Testis (tissue), 3 donors: ENCODE results near the gene ITPKB. TPM values are rescaled to one million over a fixed set of nuclear protein-coding genes. Genes with fewer than 3 reads are reported as not detected.

ENCODE experiments used
- DNase-seq: peaks from one replicate; pipeline ENCODE4 v3.0.0-alpha.2; 2019
- H3K27ac ChIP-seq, 2 donors: fragments of 200-600 bp; sonication (generic); one replicate each; pipeline ENCODE4 v1.5.1; 2019
- H3K27me3 ChIP-seq: fragments of 200-600 bp; sonication (generic); one replicate; pipeline ENCODE4 v1.5.1; 2019
- H3K36me3 ChIP-seq: fragments of 200-600 bp; sonication (generic); one replicate; pipeline ENCODE4 v1.5.1; 2017; ENCODE audit warnings: low read depth; ENCODE audit errors: missing control alignments
- H3K4me1 ChIP-seq: fragments of 200-600 bp; sonication (generic); one replicate; pipeline ENCODE4 v1.5.1; 2019
- H3K4me3 ChIP-seq, 2 donors: fragments of 200-600 bp; sonication (generic); one replicate each; pipeline ENCODE4 v1.5.1; 2017 to 2019
- H3K9me3 ChIP-seq: fragments of 200-600 bp; sonication (generic); one replicate; pipeline ENCODE4 v1.5.1; 2017
- CTCF ChIP-seq, 3 experiments: fragments of 450-650 bp in 2 of 3; fragments of 200-600 bp in 1 of 3; sonication (generic) in 1 of 3; IDR thresholded peaks; one replicate each; pipeline ENCODE4 v1.5.1; 2016 to 2019; ENCODE audit warnings: antibody characterized with exemption in 3 of 3, mild to moderate bottlenecking in 2 of 3, moderate library complexity in 1 of 3
- POLR2A ChIP-seq: fragments of 450-650 bp; IDR thresholded peaks from one replicate; pipeline ENCODE4 v1.6.1; 2017; ENCODE audit warnings: antibody characterized with exemption, mild to moderate bottlenecking, moderate library complexity
- WGBS, 2 donors: methylation state at CpG; one replicate each; pipeline ENCODE4 v1.1.5; 2018; 5-methylcytosine and 5-hydroxymethylcytosine counted together
- intact Hi-C: fragments of 100-400 bp; cut with DNase I; formaldehyde crosslinking; loops from one replicate; pipeline ENCODE4 v1.15.1; 2023; ENCODE audit warnings: low total_unique reads
- polyA plus RNA-seq: library from polyadenylated mRNA; stranded (reverse); fragments of 350-450 nt; fragmentation: Illumina TruSeq; extraction: RNeasy Lipid Tissue Mini Kit (QIAGEN cat#74804); gene quantifications from one replicate; pipeline ENCODE4 v1.2.3, GENCODE V29; 2014; ENCODE audit warnings: low read depth, low replicate concordance; ENCODE audit not compliant: insufficient read depth
- total RNA-seq, 2 donors: library from RNA; depleted of rRNA; stranded (reverse); fragments of >200 nt; gene quantifications; one replicate each; pipeline ENCODE4 v1.2.3, GENCODE V29; 2016

Gene ITPKB
- total and polyA plus RNA-seq, 3 donors from 2014 or later = 11.4 to 18.0 (median 13.5) TPM

- no peaks in the 10 kb centered on the region for H3K9me3 ChIP-seq
- no peak overlapping the region for H3K4me3 ChIP-seq
- 82 to 92% methylated on average over 1 of the region's 1 CpG for WGBS, 2 donors
- no peaks in the 10 kb centered on the region for H3K4me1 ChIP-seq
- DNase-seq = no peak
- no peak for TF ChIP-seq CTCF (IDR thresholded peaks at IDR 0.05)
- no peak for TF ChIP-seq POLR2A
- H3K27ac ChIP-seq = no peak overlapping the region
- H3K36me3 ChIP-seq = no peaks in the 10 kb centered on the region
- no peaks in the 10 kb centered on the region for H3K27me3 ChIP-seq
- intact Hi-C loops = loop anchor here (10.0 kb wide), 1 partner anchor 85 kb away; no protein-coding TSS in a partner anchor
Observed at GRCh38 chr1:226730071-226730470, 9.0 kb downstream of the ITPKB start.

DNA sequence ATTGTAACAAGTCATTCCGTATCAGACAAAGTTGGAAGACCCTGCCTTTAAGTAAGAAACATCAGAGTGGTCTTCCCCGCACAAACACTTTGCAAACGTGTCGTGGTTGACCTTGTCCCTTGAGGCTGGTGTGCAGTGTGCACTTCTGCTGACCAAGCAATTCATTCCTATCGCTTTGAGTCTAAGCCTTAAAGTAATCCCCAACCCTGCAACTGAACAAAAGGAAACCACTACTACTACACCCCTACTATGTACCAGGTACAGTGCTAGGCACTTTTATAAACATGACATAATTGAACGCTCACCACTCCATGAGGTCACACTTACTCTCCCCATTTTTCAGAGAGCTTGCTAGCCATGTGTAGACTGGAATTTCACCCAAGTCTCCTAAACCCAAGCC lies 10.6 kb downstream of the ITPKB start:
- intact Hi-C loops = no loop called here
- no peak for DNase-seq
- peaks cover 10% of the 10 kb centered on the region for H3K4me1 ChIP-seq
- H3K27me3 ChIP-seq = no peaks in the 10 kb centered on the region
- H3K4me3 ChIP-seq = no peak overlapping the region
- no peak overlapping the region for H3K27ac ChIP-seq
- H3K36me3 ChIP-seq = no peaks in the 10 kb centered on the region
- 86% methylated on average over 6 of the region's 6 CpGs for WGBS, 2 donors
- TF ChIP-seq POLR2A = no peak
- no peak for TF ChIP-seq CTCF (IDR thresholded peaks at IDR 0.05)
- no peaks in the 10 kb centered on the region for H3K9me3 ChIP-seq

GRCh38 chr1:226725897-226726267 lies 13.2 kb downstream of the ITPKB start:
- Histone ChIP-seq H3K27me3 (no peaks in the 10 kb centered on the region), H3K4me3 (no peak overlapping the region), H3K27ac (no peak overlapping the region), H3K4me1 (peaks cover 10% of the 10 kb centered on the region), H3K36me3 (no peaks in the 10 kb centered on the region), H3K9me3 (no peaks in the 10 kb centered on the region)
- 89 to 90% methylated on average over 4 of the region's 4 CpGs for WGBS, 2 donors
- no peak for TF ChIP-seq CTCF (IDR thresholded peaks at IDR 0.05)
- TF ChIP-seq POLR2A = no peak
- DNase-seq = no peak
- intact Hi-C loops = no loop called here

- intact Hi-C loops = no loop called here
- H3K4me3 ChIP-seq = no peak overlapping the region
- DNase-seq = peak; percentile 70
- H3K4me1 ChIP-seq = peaks cover 10% of the 10 kb centered on the region
- no peaks in the 10 kb centered on the region for H3K36me3 ChIP-seq
- H3K27ac ChIP-seq = peak overlapping the region; percentile 12 to 47
- TF ChIP-seq CTCF (IDR thresholded peaks at IDR 0.05) = no peak
- H3K9me3 ChIP-seq = no peaks in the 10 kb centered on the region
- 41% methylated on average over 12 to 13 of the region's 13 CpGs for WGBS, 2 donors
- no peaks in the 10 kb centered on the region for H3K27me3 ChIP-seq
Observed at GRCh38 chr1:226723657-226724532, 15.2 kb downstream of the ITPKB start.
